Transverse colon (tissue), 4 donors: Measurements from ENCODE around the gene SLC16A3. TPM values are rescaled to one million over a fixed set of nuclear protein-coding genes. Genes with fewer than 3 reads are reported as not detected.
"Not testable (repeated sequence)": the region's sequence is repeated elsewhere in the genome, so short reads cannot be mapped to it uniquely, and the experiment has no call there.

Source experiments
- DNase-seq: peaks from one replicate; pipeline ENCODE4 v3.0.0-alpha.2; 2019
- H3K27ac ChIP-seq, 4 donors: fragments of 200-600 bp; sonication (generic); 2 replicates each; pipeline ENCODE4 v1.5.1; 2016 to 2018; ENCODE audit warnings: inconsistent platforms in 4 of 4
- H3K27me3 ChIP-seq: fragments of 200-600 bp; sonication (generic); 2 replicates; pipeline ENCODE4 v1.5.1; 2017; ENCODE audit warnings: inconsistent platforms
- H3K36me3 ChIP-seq, 4 donors: fragments of 200-600 bp; sonication (generic); 2 replicates each; pipeline ENCODE4 v1.5.1; 2017 to 2019; ENCODE audit warnings: inconsistent platforms in 4 of 4
- H3K4me1 ChIP-seq, 4 donors: fragments of 200-600 bp; sonication (generic); 2 replicates each; pipeline ENCODE4 v1.5.1; 2017 to 2020; ENCODE audit warnings: inconsistent platforms in 4 of 4
- H3K4me3 ChIP-seq, 4 donors: fragments of 200-600 bp; sonication (generic); 1 replicate in 1 of 4; 2 replicates in 3 of 4; pipeline versions ENCODE4 v1.5.1 to v1.6.1; 2017 to 2019; ENCODE audit warnings: inconsistent platforms in 4 of 4
- H3K9me3 ChIP-seq, 2 donors: fragments of 200-600 bp; sonication (generic); 2 replicates each; pipeline ENCODE4 v1.5.1; 2017 to 2019; ENCODE audit warnings: inconsistent platforms in 2 of 2
- EP300 ChIP-seq: sonication (generic); formaldehyde crosslinking; IDR thresholded peaks from one replicate; pipeline ENCODE4 v1.6.1; 2017; ENCODE audit warnings: antibody characterized with exemption, low read depth
- POLR2A ChIP-seq: fragments of 450-650 bp; IDR thresholded peaks from one replicate; pipeline ENCODE4 v1.6.1; 2016; ENCODE audit warnings: antibody characterized with exemption, mild to moderate bottlenecking, moderate library complexity
- POLR2AphosphoS5 ChIP-seq, 3 donors: sonication (generic); formaldehyde crosslinking; IDR thresholded peaks; one replicate each; pipeline ENCODE4 v1.6.1; 2016; ENCODE audit warnings: antibody characterized with exemption in 3 of 3
- WGBS, 2 donors: methylation state at CpG; one replicate each; pipeline ENCODE4 v1.1.5; 2018; ENCODE audit warnings: low coverage in 1 of 2; 5-methylcytosine and 5-hydroxymethylcytosine counted together
- in situ Hi-C, 4 donors: fragments of 200-750 bp; cut with MboI; loops; one replicate each; pipeline versions ENCODE4 v1.15.0 to v1.15.1; 2017; ENCODE audit warnings: low sequenced_read_pairs in 3 of 4, low pct_ligation_motif_present in 1 of 4, low pct_unique_long_range_greater_than_20kb in 1 of 4
- intact Hi-C: fragments of 100-400 bp; cut with DNase I; formaldehyde crosslinking; loops from one replicate; pipeline ENCODE4 v1.15.1; 2023; ENCODE audit warnings: low total_unique reads
- total RNA-seq, 4 donors: library from RNA; depleted of rRNA; stranded (reverse); fragments of >200 nt; gene quantifications; one replicate each; pipeline ENCODE4 v1.1.0, GENCODE V29; 2016
- TF ChIP-seq, protein P1 (sequence below), 5 experiments: fragments of 200-600 bp in 3 of 5; fragments of 450-650 bp in 2 of 5; sonication (generic) in 3 of 5; IDR thresholded peaks; 1 replicate in 2 of 5; 2 replicates in 3 of 5; pipeline ENCODE4 v1.5.1; 2016 to 2017; ENCODE audit warnings: antibody characterized with exemption in 5 of 5, inconsistent platforms in 3 of 5, mild to moderate bottlenecking in 2 of 5, moderate library complexity in 1 of 5

The SLC16A3 gene
- total RNA-seq, 4 donors from 2014 or later = 11.5 to 105 (median 48.9) TPM

DNA sequence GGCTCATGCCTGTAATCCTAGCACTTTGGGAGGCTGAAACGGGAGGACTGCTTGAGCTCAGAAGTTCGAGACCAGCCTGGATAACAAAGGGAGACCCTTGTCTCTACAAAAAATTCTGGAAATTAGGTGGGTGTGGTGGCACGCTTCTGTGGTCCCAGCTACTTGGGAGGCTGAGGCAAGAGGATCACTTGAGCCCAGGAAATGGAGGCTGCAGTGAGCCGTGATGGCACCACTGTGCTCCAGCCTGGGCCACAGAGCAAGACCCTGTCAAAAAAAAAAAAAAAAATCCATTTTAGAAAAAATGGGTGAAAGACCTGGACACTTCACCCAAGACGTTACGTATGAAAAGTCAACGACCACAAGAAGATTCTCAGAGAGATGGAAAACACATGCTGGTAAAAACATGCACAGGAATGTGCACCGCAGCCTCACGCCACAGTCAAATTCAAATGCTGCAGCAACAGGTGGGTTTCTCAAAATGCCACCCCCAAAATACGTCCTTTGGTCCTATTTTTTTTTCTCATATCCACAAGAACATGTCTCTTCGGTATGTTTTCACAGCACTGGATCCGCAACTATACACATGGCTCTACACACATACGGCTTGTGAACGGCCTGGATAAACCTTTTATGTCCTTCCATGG lies 27.5 kb downstream of the SLC16A3 start:
- intact Hi-C loops (no loop called here), in situ Hi-C loops (no loop called here)
- WGBS, 2 donors = 92% methylated on average over 13 to 14 of the region's 14 CpGs
- no peaks in the 10 kb centered on the region for H3K9me3 ChIP-seq
- no peak overlapping the region for H3K27ac ChIP-seq
- TF ChIP-seq EP300 (no peak), POLR2A (no peak), POLR2AphosphoS5 (IDR thresholded peaks at IDR 0.05) (no peak)
- TF ChIP-seq, protein P1, sequence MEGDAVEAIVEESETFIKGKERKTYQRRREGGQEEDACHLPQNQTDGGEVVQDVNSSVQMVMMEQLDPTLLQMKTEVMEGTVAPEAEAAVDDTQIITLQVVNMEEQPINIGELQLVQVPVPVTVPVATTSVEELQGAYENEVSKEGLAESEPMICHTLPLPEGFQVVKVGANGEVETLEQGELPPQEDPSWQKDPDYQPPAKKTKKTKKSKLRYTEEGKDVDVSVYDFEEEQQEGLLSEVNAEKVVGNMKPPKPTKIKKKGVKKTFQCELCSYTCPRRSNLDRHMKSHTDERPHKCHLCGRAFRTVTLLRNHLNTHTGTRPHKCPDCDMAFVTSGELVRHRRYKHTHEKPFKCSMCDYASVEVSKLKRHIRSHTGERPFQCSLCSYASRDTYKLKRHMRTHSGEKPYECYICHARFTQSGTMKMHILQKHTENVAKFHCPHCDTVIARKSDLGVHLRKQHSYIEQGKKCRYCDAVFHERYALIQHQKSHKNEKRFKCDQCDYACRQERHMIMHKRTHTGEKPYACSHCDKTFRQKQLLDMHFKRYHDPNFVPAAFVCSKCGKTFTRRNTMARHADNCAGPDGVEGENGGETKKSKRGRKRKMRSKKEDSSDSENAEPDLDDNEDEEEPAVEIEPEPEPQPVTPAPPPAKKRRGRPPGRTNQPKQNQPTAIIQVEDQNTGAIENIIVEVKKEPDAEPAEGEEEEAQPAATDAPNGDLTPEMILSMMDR (IDR thresholded peaks at IDR 0.05) = no peak
- no peak for DNase-seq
- no peaks in the 10 kb centered on the region for H3K4me1 ChIP-seq
- H3K27me3 ChIP-seq = no peaks in the 10 kb centered on the region
- peaks cover 0 to 39% (median 18%) of the 10 kb centered on the region in 4 donors for H3K36me3 ChIP-seq
- H3K4me3 ChIP-seq = no peak overlapping the region

GRCh38 chr17:82257473-82257872 lies 28.6 kb downstream of the SLC16A3 start:
- intact Hi-C loops (no loop called here), in situ Hi-C loops (no loop called here)
- Histone ChIP-seq H3K27ac (peak overlapping the region in 2 of 4 donors; percentile 7 to 37), H3K36me3 (peaks cover 0 to 28% (median 15%) of the 10 kb centered on the region in 4 donors), H3K9me3 (no peaks in the 10 kb centered on the region), H3K27me3 (no peaks in the 10 kb centered on the region), H3K4me1 (no peaks in the 10 kb centered on the region), H3K4me3 (no peak overlapping the region)
- WGBS, 2 donors = 60 to 79% methylated on average over 4 to 10 of the region's 10 CpGs
- DNase-seq = no peak
- TF ChIP-seq, protein P1 (IDR thresholded peaks at IDR 0.05) = no peak
- TF ChIP-seq POLR2AphosphoS5 (IDR thresholded peaks at IDR 0.05) (no peak), EP300 (no peak), POLR2A (no peak)

DNA sequence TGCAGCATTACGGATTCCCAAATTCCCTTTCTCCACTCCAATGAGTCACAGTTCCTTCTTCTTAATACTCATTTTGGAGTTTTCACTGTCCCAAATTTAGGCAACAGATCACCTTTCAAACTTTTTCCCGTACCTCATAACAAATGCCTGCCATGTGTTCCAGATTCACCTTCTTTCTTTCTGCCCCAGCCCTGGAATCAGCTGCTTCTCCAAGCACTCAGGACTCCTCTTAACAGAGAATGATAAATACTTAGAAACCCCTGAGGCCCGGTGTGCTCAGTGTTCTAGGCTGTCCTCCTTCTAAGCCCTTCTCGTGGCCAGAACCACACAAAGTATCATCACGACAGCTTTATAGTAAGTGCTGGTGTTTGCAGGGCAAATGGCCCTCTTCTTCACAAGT lies 29.7 kb downstream of the SLC16A3 start:
- intact Hi-C loops = no loop called here
- Histone ChIP-seq H3K9me3 (no peaks in the 10 kb centered on the region), H3K4me1 (no peaks in the 10 kb centered on the region), H3K27ac (peak overlapping the region in 1 of 4 donors; percentile 10), H3K36me3 (peaks cover 0 to 24% (median 8%) of the 10 kb centered on the region in 4 donors), H3K27me3 (no peaks in the 10 kb centered on the region), H3K4me3 (no peak overlapping the region)
- TF ChIP-seq EP300 (no peak), POLR2AphosphoS5 (IDR thresholded peaks at IDR 0.05) (no peak), POLR2A (no peak)
- TF ChIP-seq, protein P1 (IDR thresholded peaks at IDR 0.05) = no peak
- 83 to 86% methylated on average over 3 to 5 of the region's 5 CpGs for WGBS, 2 donors
- DNase-seq = no peak
- in situ Hi-C loops = no loop called here

- H3K4me3 ChIP-seq, H3K27ac ChIP-seq, H3K27me3 ChIP-seq, in situ Hi-C loops, H3K9me3 ChIP-seq, intact Hi-C loops, H3K4me1 ChIP-seq, DNase-seq: not testable (repeated sequence)
- H3K36me3 ChIP-seq = peaks cover 0 to 39% (median 14%) of the 10 kb centered on the region in 4 donors
- 83 to 87% methylated on average over 4 to 8 of the region's 8 CpGs for WGBS, 2 donors
Measured at GRCh38 chr17:82259972-82260961, 31.4 kb downstream of the SLC16A3 start.
